GM19193 (cell line): ENCODE results near the gene FRAS1.

ENCODE experiments used
- POLR2A ChIP-seq: IDR thresholded peaks from 4 replicates; pipeline ENCODE4 v1.6.1; 2011; ENCODE audit not compliant: insufficient read depth, insufficient read length; ENCODE audit errors: extremely low read depth

The FRAS1 gene

DNA sequence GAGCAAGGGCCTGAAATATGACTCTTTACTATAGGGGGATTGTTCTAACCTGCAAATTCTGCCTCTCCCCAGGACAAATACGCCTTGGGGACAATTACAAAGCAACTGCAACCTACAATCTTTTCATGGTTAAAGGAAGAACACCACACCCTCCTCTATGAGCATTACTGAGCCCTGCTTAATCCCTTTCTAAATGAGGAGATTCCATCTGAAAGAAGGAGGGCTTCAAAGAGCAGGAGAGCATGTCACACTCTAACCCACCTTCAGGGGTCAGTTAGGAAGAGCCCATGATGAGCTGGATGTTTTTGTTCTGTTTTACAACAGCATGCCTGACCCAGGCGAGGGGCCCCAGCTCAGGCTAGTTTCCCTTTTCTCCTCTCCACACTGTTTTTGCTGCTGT lies 360.5 kb downstream of the FRAS1 start:
- TF ChIP-seq POLR2A = no peak

DNA sequence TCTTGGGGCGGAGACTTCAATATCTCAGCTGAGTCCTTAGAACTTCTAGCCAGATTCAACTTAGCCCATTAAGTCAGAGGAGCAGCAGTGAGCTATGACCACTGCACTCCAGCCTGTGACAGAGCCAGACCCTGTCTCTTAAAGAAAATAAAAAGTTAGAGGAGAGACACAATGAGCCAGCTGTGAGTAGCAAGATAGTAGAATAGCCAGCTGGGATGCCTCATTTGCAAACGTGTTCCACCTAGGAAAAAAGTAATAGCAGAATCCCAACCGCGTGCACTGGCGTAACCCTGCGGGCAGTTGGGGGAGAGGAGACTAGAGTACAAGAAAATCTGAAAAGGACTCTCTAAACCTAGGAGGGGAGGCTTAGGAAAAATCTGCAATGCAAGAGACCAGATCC lies 361.3 kb downstream of the FRAS1 start:
- TF ChIP-seq POLR2A = no peak

GRCh38 chr4:78423790-78424189 lies 366.7 kb downstream of the FRAS1 start:
- TF ChIP-seq POLR2A = no peak

DNA sequence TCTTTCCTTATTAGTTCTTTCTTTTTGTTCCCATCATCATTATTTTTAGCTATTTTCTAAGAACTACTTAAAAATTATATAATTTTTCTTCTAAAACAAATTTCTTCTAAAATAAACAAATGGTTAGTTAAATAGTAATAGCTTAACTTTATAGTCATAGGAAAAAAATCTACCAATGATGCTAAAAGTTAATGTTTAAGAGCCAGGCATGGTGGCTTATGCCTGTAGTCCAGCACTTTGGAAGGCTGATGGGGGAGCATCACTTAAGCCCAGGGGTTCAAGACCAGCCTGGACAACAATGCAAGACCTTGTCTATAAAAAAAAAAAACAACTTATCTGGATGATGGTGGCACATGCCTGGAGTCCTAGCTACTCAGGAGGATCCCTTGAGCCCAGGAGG lies 367.3 kb downstream of the FRAS1 start:
- no peak for TF ChIP-seq POLR2A

DNA sequence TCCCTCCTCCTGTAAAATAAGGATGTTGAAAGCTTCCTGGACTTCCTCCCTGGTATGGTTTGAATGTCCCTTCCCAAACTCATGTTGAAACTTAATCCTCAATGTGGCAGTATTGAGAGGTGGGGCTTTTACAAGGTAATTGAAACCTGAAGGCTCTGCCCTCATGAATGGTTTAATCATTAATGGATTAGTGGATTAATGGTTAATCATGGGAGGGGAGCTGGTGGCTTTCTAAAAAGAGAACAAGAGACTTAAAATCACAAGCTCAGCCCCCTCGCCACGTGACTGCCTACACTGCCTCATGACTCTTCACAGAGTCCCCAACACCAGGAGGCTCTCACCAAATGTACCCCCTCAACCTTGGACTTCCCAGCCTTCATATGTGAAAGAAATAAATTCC lies 369.8 kb downstream of the FRAS1 start:
- TF ChIP-seq POLR2A = no peak

DNA sequence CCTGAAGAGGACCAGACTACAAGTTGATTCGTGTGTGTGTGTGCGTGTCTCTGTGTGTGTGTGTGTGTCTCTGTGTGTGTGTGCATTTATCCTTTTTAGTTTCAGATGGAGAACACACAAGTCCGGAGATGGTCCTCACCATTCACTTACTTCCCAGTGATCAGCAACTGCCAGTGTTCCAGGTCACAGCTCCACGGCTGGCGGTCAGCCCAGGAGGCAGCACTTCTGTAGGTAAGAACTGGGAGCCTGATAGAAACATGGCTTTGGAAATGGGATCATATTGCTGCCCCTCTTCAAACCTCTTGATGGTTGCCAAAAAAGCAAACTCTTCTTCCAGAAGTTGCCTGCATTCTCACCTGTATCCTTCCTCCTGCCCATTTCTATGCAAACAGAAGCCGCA lies 371.9 kb downstream of the FRAS1 start:
- TF ChIP-seq POLR2A = no peak

DNA sequence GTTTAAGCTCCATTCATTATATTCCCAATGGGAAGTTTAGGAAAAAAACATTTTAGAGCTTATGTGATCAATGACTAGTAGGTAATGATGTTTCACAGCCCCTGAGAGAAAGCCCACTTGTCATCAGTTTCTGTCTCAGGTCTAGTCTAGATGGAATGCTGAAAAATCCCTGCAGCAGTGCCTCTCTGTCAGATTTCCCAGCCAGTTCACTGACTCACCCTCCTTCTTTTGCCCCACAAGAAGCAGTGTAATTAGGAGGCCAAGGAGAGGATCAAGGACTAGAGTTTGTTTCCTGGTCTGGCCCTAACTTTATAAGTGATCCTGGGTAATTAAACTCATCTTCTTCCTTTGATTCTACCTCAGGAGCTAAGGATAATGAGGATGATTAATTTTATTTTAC lies 375.8 kb downstream of the FRAS1 start:
- TF ChIP-seq POLR2A = no peak

DNA sequence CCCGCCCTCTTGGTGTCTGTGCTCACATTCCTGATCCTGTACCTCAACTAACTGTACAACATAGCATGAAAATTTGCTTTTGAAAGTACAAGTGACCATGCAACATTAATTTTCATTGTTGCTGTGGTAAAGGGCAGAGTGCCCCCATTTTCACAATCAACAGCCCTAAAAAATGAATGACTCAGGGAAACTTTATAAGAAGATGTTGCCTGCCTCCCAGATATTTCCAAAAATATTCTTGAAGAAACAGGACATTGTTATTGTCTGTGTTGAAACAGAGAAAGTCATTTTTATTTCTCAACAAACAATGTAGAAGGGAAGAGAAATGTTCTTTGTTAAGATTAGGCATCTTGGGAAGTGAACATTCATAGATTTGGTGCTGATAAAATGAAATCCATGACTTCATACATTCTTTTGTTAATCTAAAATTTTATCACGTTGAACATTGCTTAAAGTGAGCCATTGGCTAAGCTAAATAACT lies 380.5 kb downstream of the FRAS1 start:
- no peak for TF ChIP-seq POLR2A

DNA sequence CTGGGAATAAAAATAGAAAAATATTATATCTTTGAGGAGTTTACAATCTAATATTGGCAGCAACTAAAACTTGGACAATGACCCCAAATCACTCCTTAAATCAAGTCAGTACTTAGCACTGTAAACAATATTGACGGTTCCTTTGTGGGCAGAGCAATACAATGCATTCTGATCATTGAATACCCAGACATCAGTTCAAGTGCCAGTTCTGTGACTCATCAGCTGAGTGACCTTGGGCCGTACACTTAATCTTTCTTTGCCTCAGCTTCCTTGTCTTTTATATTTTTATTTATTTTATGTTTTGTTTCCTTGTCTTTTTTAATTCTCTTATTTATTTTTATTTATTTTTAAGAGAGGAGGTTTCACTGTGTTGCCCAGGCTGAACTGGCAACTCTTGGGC lies 382.2 kb downstream of the FRAS1 start:
- TF ChIP-seq POLR2A = no peak

GRCh38 chr4:78441756-78442155 lies 384.6 kb downstream of the FRAS1 start:
- no peak for TF ChIP-seq POLR2A

DNA sequence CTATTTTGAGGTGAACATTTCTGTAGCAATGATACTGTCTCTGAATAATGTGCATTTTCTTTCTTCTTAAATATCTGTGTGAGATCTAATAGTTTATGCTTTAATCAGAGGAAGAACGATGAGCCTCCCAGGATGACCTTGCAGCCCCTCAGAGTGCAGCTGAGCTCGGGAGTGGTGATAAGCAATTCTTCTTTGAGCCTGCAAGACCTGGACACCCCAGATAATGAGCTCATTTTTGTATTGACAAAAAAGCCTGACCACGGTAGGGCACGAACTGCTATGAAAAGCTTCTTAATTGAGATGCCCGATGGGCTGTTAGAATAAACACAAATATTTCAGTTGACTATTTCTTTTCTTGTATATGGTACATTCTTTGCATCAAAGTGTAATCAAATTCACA lies 389.5 kb downstream of the FRAS1 start:
- no peak for TF ChIP-seq POLR2A

GRCh38 chr4:78451407-78451806 lies 394.3 kb downstream of the FRAS1 start:
- TF ChIP-seq POLR2A = no peak

- TF ChIP-seq POLR2A = no peak
Observed at GRCh38 chr4:78454016-78454415, 396.9 kb downstream of the FRAS1 start.

DNA sequence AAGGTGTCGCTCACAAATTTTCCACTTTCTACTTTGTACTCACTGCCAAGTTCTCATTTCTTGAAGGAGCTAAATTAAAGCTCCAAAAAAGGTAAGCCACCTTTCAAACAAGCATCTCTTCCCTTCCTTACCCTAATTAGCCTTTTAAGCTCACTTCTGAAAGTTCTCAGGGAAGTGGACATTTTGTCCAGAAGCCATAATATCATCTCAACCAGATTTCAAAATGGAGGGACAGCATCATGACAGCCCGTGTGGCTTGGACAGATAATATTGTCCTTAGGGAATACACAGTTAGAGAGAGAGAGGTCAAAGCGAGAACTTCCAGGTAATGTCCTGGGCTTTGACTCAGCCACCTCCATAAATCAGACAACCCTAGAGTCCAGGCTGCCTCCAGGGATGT lies 400.6 kb downstream of the FRAS1 start:
- no peak for TF ChIP-seq POLR2A

- no peak for TF ChIP-seq POLR2A
Observed at GRCh38 chr4:78459327-78459726, 402.2 kb downstream of the FRAS1 start.

DNA sequence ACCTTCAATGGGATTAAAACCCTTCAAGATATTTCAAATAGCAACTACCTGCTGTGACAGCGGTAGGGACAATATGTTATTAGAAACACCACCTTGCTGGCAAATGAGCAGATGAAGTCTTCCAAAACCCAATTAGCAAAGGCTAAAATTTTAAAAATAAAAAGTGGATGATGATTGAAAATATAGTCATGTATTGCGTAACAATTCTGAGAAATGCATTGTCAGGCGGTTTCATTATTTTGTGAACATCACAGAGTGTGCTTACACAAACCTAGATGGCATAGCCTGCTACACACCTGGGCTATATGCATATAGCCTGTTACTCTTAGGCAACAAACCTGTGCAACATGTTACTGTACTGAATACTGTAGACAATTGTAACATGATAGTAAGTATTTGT lies 403.2 kb downstream of the FRAS1 start:
- no peak for TF ChIP-seq POLR2A

- no peak for TF ChIP-seq POLR2A
Observed at GRCh38 chr4:78464265-78464664, 407.1 kb downstream of the FRAS1 start.
